Measurements from ENCODE around the gene CASP7. TPM values are rescaled to one million over a fixed set of nuclear protein-coding genes. Genes with fewer than 3 reads are reported as not detected.

CASP7 gene
- total RNA-seq, 2 donors from 2014 or later = 14.4 to 15.6 TPM

DNA sequence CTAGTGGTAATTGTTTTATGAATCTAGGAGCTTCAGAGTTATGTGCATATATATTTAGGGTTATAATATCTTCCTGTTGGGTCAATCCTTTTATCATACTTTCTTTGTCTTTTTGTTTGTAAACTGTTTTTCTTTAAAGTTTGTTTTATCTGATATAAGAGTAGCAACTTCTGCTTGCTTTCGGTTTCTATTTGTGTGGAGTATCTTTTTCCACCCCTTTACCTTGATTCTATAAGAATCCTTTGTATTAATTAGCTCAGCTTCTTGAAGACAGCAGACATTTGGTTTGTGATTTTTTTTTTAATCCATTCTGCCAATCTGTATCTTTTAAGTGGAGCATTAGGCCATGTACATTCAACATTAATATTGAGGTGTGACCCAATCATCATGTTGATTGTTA is 9.3 kb downstream of the CASP7 start:
- Mint-ChIP-seq H3K27me3 (ENCODE audit: insufficient read depth) (peaks cover 2% of the 10 kb centered on the region), H3K27ac (no peak overlapping the region), H3K36me3 (ENCODE audit: low read depth) (peaks cover 35% of the 10 kb centered on the region), H3K4me1 (peaks cover 14% of the 10 kb centered on the region), H3K4me3 (no peak overlapping the region), H3K9me3 (peaks cover 36% of the 10 kb centered on the region)
- no CpG with 5 or more reads among the region's 1 CpG for WGBS, 2 experiments (ENCODE audit: insufficient coverage in 1 of 2, insufficient read length in 1 of 2)
- TF ChIP-seq, protein P1, sequence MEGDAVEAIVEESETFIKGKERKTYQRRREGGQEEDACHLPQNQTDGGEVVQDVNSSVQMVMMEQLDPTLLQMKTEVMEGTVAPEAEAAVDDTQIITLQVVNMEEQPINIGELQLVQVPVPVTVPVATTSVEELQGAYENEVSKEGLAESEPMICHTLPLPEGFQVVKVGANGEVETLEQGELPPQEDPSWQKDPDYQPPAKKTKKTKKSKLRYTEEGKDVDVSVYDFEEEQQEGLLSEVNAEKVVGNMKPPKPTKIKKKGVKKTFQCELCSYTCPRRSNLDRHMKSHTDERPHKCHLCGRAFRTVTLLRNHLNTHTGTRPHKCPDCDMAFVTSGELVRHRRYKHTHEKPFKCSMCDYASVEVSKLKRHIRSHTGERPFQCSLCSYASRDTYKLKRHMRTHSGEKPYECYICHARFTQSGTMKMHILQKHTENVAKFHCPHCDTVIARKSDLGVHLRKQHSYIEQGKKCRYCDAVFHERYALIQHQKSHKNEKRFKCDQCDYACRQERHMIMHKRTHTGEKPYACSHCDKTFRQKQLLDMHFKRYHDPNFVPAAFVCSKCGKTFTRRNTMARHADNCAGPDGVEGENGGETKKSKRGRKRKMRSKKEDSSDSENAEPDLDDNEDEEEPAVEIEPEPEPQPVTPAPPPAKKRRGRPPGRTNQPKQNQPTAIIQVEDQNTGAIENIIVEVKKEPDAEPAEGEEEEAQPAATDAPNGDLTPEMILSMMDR (conservative IDR thresholded peaks at IDR 0.05) = no peak
- H3K9ac ChIP-seq (ENCODE audit: extremely low read depth, low read length, poor library complexity, severe bottlenecking) = no peak overlapping the region
- peak overlapping the region; percentile 30 for H3K4me3 ChIP-seq (ENCODE audit: low read length)
- peaks cover 20% of the 10 kb centered on the region for H3K36me3 ChIP-seq (ENCODE audit: control insufficient read depth, insufficient read depth, low read length)
- H3K27me3 ChIP-seq (ENCODE audit: control insufficient read depth, insufficient read depth, low read length, poor library complexity, severe bottlenecking) = no peaks in the 10 kb centered on the region
- H3K27ac ChIP-seq (ENCODE audit: low read depth, low read length) = no peak overlapping the region
- DNase-seq = no peak
- H3K9me3 ChIP-seq (ENCODE audit: control insufficient read depth, low read length) = peaks cover 30% of the 10 kb centered on the region
- no peaks in the 10 kb centered on the region for H3K4me1 ChIP-seq (ENCODE audit: control insufficient read depth, insufficient read depth, low read length)

DNA sequence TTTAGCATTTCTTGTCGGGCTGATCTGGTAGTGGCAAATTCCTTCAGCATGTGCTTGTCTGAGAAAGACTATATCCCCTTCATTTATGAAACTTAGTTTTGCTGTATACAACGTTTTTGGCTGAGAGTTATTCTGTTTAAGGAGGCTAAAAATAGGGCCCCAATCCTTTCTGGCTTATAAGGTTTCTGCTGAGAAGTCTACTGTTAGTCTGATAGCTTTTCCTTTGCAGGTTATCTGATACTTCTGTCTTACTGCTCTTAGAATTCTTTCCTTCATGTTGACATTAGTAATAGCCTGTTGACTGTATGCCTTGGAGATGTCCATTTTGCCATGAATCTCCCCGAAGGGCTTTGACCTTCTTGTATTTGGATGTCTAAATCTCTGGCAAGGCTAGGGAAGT is 9.9 kb downstream of the CASP7 start:
- H3K27ac Mint-ChIP-seq = no peak overlapping the region
- DNase-seq = no peak
- peaks cover 32% of the 10 kb centered on the region for H3K36me3 Mint-ChIP-seq (ENCODE audit: low read depth)
- Histone ChIP-seq H3K27ac (ENCODE audit: low read depth, low read length) (no peak overlapping the region), H3K9ac (ENCODE audit: extremely low read depth, low read length, poor library complexity, severe bottlenecking) (no peak overlapping the region), H3K9me3 (ENCODE audit: control insufficient read depth, low read length) (peaks cover 31% of the 10 kb centered on the region), H3K36me3 (ENCODE audit: control insufficient read depth, insufficient read depth, low read length) (peaks cover 20% of the 10 kb centered on the region), H3K4me1 (ENCODE audit: control insufficient read depth, insufficient read depth, low read length) (no peaks in the 10 kb centered on the region), H3K4me3 (ENCODE audit: low read length) (peak overlapping the region; percentile 30), H3K27me3 (ENCODE audit: control insufficient read depth, insufficient read depth, low read length, poor library complexity, severe bottlenecking) (no peaks in the 10 kb centered on the region)
- WGBS, 2 experiments (ENCODE audit: insufficient coverage in 1 of 2, insufficient read length in 1 of 2) = 57 to 66% methylated on average over 3 of the region's 3 CpGs
- H3K27me3 Mint-ChIP-seq (ENCODE audit: insufficient read depth) = peaks cover 2% of the 10 kb centered on the region
- H3K4me3 Mint-ChIP-seq = no peak overlapping the region
- H3K4me1 Mint-ChIP-seq = peaks cover 14% of the 10 kb centered on the region
- peaks cover 34% of the 10 kb centered on the region for H3K9me3 Mint-ChIP-seq
- TF ChIP-seq, protein P1 (conservative IDR thresholded peaks at IDR 0.05) = no peak

DNA sequence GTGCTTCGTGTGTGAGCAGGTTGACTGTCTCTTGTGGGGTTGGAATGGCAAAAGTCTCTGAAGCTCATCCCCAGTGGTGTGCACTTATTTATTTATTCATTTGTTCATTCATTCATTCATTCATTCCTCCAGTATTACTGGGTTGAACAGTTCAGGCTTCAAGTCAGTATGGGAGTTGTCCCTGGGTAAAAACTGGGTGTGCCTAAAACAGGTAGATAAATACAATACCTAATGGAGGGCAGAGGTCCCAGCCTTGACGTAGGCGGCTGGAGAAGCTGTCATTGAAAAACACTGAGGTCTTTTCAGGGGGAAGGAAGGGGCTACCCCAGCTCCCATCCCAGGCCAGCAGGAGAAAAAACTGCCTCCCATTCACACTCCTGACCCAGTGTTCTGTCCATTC is 11.0 kb downstream of the CASP7 start:
- Mint-ChIP-seq H3K9me3 (peaks cover 34% of the 10 kb centered on the region), H3K36me3 (ENCODE audit: low read depth) (peaks cover 37% of the 10 kb centered on the region)

More for the DNA sequence above, 11.0 kb downstream of the CASP7 start:
- no peak overlapping the region for H3K27ac ChIP-seq (ENCODE audit: low read depth, low read length)
- H3K4me3 Mint-ChIP-seq = no peak overlapping the region
- no peaks in the 10 kb centered on the region for H3K4me1 ChIP-seq (ENCODE audit: control insufficient read depth, insufficient read depth, low read length)
- H3K4me1 Mint-ChIP-seq = peaks cover 14% of the 10 kb centered on the region
- H3K9ac ChIP-seq (ENCODE audit: extremely low read depth, low read length, poor library complexity, severe bottlenecking) = no peak overlapping the region
- DNase-seq = no peak
- H3K27ac Mint-ChIP-seq = no peak overlapping the region
- WGBS, 2 experiments (ENCODE audit: insufficient coverage in 1 of 2, insufficient read length in 1 of 2) = 94 to 100% methylated on average over 2 of the region's 3 CpGs
- TF ChIP-seq, protein P1 (conservative IDR thresholded peaks at IDR 0.05) = no peak
- no peaks in the 10 kb centered on the region for H3K27me3 ChIP-seq (ENCODE audit: control insufficient read depth, insufficient read depth, low read length, poor library complexity, severe bottlenecking)
- peaks cover 20% of the 10 kb centered on the region for H3K36me3 ChIP-seq (ENCODE audit: control insufficient read depth, insufficient read depth, low read length)
- peaks cover 31% of the 10 kb centered on the region for H3K9me3 ChIP-seq (ENCODE audit: control insufficient read depth, low read length)
- peaks cover 2% of the 10 kb centered on the region for H3K27me3 Mint-ChIP-seq (ENCODE audit: insufficient read depth)
- H3K4me3 ChIP-seq (ENCODE audit: low read length) = no peak overlapping the region

Measured in endodermal cell (in vitro differentiated cells).